D721Med (cell line): ENCODE measurements around the gene ZNF584.

Source experiments
- DNase-seq: peaks from one replicate; pipeline ENCODE4 v3.0.0; 2011; ENCODE audit warnings: low spot score; ENCODE audit not compliant: insufficient read length
- FAIRE-seq: peaks from 2 replicates; lab custom pipeline; 2011; peaks lifted over from hg19 to GRCh38; lab: Jason Lieb, UNC
- CTCF ChIP-seq: IDR thresholded peaks from 2 replicates; pipeline ENCODE4 v1.5.1; 2012; ENCODE audit warnings: mild to moderate bottlenecking, control low read depth; ENCODE audit not compliant: insufficient read depth; ENCODE audit errors: missing control alignments

ZNF584 gene

DNA sequence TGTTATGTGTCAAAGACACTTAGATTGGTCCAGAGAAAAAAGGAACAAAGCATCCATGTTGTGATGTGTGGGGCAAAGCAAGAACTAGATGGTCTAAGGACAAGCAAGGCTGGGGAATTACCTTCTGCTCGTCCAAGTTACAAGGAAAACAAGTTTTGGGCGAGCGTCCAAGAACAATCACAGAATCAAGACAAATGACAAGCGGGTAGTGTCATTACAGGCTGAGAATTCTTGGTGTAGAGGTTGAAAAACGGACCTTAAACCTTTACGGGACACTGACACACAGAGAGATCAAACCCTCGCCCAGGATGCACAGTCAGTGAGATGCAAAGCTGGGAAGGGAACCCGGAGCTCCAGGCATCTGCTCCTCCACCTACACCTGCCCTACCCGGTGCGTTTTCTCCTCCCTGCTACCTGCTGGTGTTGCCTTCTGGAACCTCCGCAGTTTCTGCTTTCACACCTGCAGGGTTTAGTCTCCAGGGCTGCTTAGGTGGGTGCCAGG, 42.5 kb downstream of the ZNF584 start:
- no peak for DNase-seq
- no peak for FAIRE-seq
- TF ChIP-seq CTCF: no peak

GRCh38 chr19:58451358-58452101, 43.1 kb downstream of the ZNF584 start, which contains the start of gene ZNF324B:
Gene ZNF324B (plus strand): TSS chr19:58451622. CDS start chr19:58453702, 2,080 bp downstream.
- TF ChIP-seq CTCF: no peak
- no peak for FAIRE-seq
- peak; percentile 75 for DNase-seq

- FAIRE-seq (no peak), DNase-seq (no peak)
- TF ChIP-seq CTCF: no peak
Observed at GRCh38 chr19:58453743-58454142, 45.3 kb downstream of the ZNF584 start.

- FAIRE-seq: no peak
Observed at GRCh38 chr19:58455306-58455705, 46.9 kb downstream of the ZNF584 start.

GRCh38 chr19:58456111-58456510, 47.7 kb downstream of the ZNF584 start:
- DNase-seq (no peak), FAIRE-seq (no peak)
- no peak for TF ChIP-seq CTCF

More at GRCh38 chr19:58455306-58455705, 46.9 kb downstream of the ZNF584 start:
- no peak for DNase-seq
- TF ChIP-seq CTCF: no peak

DNA sequence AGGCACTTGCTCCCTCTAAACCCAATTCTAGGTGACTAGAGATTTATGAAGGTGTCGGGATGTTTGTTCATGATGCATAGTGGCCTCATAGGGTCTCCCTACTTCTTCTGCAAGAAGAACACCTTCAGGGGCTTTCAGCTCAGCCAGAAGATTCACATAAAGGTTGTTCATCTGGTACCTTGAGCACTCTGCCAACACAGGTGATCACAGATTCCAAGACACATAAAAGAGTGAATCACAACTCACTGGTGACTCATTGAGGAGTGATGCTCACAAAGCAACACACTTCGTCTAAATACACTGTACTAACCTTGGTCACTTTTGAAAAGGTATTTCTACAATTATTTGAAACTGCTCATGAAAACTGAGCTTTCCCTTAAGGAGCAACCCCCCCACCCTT, 51.6 kb downstream of the ZNF584 start:
- FAIRE-seq: no peak
- no peak for DNase-seq
- TF ChIP-seq CTCF: no peak
